Trophoblast cell (in vitro differentiated cells and primary cell): ENCODE measurements around the gene SCMH1.

Experiments used
- DNase-seq, 2 donors: peaks; one replicate each; pipeline ENCODE4 v3.0.0-alpha.2; 2016
- H2AFZ ChIP-seq: 2 replicates; pipeline ENCODE4 v1.6.1; 2013; ENCODE audit warnings: low read length, moderate library complexity, mild to moderate bottlenecking; ENCODE audit not compliant: insufficient read depth, poor library complexity
- H2AK5ac ChIP-seq: 2 replicates; pipeline ENCODE4 v1.6.1; 2013; ENCODE audit warnings: mild to moderate bottlenecking, low read length
- H2BK120ac ChIP-seq: 2 replicates; pipeline ENCODE4 v1.6.1; 2013; ENCODE audit warnings: low read length, mild to moderate bottlenecking, moderate library complexity; ENCODE audit not compliant: insufficient read depth, poor library complexity
- H2BK12ac ChIP-seq: 2 replicates; pipeline ENCODE4 v1.6.1; 2013; ENCODE audit warnings: mild to moderate bottlenecking, low read length, moderate library complexity
- H2BK5ac ChIP-seq: 2 replicates; pipeline ENCODE4 v1.6.1; 2013; ENCODE audit warnings: low read length, low read depth, moderate library complexity, mild to moderate bottlenecking; ENCODE audit not compliant: poor library complexity
- H3K14ac ChIP-seq: 2 replicates; pipeline ENCODE4 v1.6.1; 2013; ENCODE audit warnings: mild to moderate bottlenecking, low read length
- H3K18ac ChIP-seq: 2 replicates; pipeline ENCODE4 v1.6.1; 2013; ENCODE audit warnings: mild to moderate bottlenecking, low read length
- H3K23ac ChIP-seq: 2 replicates; pipeline ENCODE4 v1.6.1; 2013; ENCODE audit warnings: low read length
- H3K27ac ChIP-seq: 2 replicates; pipeline ENCODE4 v1.5.1; 2013; ENCODE audit warnings: low read depth, mild to moderate bottlenecking, inconsistent platforms, low read length, moderate library complexity
- H3K27me3 ChIP-seq: 2 replicates; pipeline ENCODE4 v1.6.1; 2013; ENCODE audit warnings: inconsistent platforms, mild to moderate bottlenecking, low read length, moderate library complexity; ENCODE audit not compliant: insufficient read depth
- H3K36me3 ChIP-seq, 2 experiments: 1 replicate in 1 of 2; 2 replicates in 1 of 2; pipeline ENCODE4 v1.6.1; 2013; ENCODE audit warnings: low read length in 2 of 2, mild to moderate bottlenecking in 2 of 2, moderate library complexity in 1 of 2; ENCODE audit not compliant: insufficient read depth in 2 of 2, control insufficient read depth in 1 of 2
- H3K4ac ChIP-seq: 2 replicates; pipeline ENCODE4 v1.6.1; 2013; ENCODE audit warnings: low read depth, mild to moderate bottlenecking, low read length, moderate library complexity
- H3K4me1 ChIP-seq, 2 experiments: 1 replicate in 1 of 2; 2 replicates in 1 of 2; pipeline ENCODE4 v1.6.1; 2013; ENCODE audit warnings: low read length in 2 of 2, mild to moderate bottlenecking in 2 of 2, moderate library complexity in 1 of 2; ENCODE audit not compliant: insufficient read depth in 2 of 2, control insufficient read depth in 1 of 2
- H3K4me2 ChIP-seq: 2 replicates; pipeline ENCODE4 v1.6.1; 2013; ENCODE audit warnings: inconsistent platforms, mild to moderate bottlenecking, low read length, moderate library complexity
- H3K4me3 ChIP-seq: 2 replicates; pipeline ENCODE4 v1.5.1; 2013; ENCODE audit warnings: mild to moderate bottlenecking, low read depth, low read length, inconsistent platforms
- H3K79me1 ChIP-seq: one replicate; pipeline ENCODE4 v1.6.1; 2013; ENCODE audit warnings: low read length
- H3K79me2 ChIP-seq: 2 replicates; pipeline ENCODE4 v1.6.1; 2013; ENCODE audit warnings: low read length, mild to moderate bottlenecking; ENCODE audit not compliant: control insufficient read depth, insufficient read depth, poor library complexity
- H3K9ac ChIP-seq: 2 replicates; pipeline ENCODE4 v1.6.1; 2013; ENCODE audit warnings: mild to moderate bottlenecking, low read length
- H3K9me3 ChIP-seq: 2 replicates; pipeline ENCODE4 v1.6.1; 2013; ENCODE audit warnings: low read depth, mild to moderate bottlenecking, control low read depth, inconsistent platforms, low read length; ENCODE audit not compliant: insufficient read depth
- H4K12ac ChIP-seq: 2 replicates; pipeline ENCODE4 v1.6.1; 2013; ENCODE audit warnings: low read depth, mild to moderate bottlenecking, low read length, moderate library complexity
- H4K8ac ChIP-seq: 2 replicates; pipeline ENCODE4 v1.6.1; 2013; ENCODE audit warnings: low read depth, mild to moderate bottlenecking, low read length, moderate library complexity
- H4K91ac ChIP-seq: one replicate; pipeline ENCODE4 v1.6.1; 2013; ENCODE audit warnings: low read depth, mild to moderate bottlenecking, low read length, moderate library complexity
- WGBS: extraction: QIAGEN DNeasy Blood & Tissue Kit; methylation state at CpG from one replicate; pipeline ENCODE4 v1.1.7; 2013; ENCODE audit warnings: missing lambda C conversion rate; ENCODE audit not compliant: insufficient read length, insufficient coverage; ENCODE audit errors: extremely low coverage; 5-methylcytosine and 5-hydroxymethylcytosine counted together

Gene SCMH1

GRCh38 chr1:41169066-41169798, 72.9 kb downstream of the SCMH1 start:
- no peak overlapping the region for H3K4me2 ChIP-seq

DNA sequence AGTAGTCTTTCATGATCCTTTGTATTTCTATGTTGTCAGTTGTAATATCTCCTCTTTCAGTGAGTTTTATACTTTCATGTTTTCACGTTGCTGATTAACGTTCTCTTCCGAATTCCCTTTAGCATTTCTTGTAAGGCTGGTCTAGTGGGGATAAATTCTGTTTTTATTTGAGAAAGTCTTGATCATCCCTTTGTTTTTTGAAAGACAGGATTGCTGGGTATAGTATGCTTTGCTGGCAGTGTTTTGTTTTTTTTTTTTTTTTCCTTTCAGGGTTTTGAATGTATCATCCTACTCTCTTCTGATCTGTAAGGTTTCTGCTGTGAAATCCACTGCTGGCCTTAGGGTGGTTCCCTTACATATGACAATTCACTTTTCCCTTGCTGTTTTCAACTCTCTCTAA, 74.4 kb downstream of the SCMH1 start:
- Histone ChIP-seq H3K4me1 (no peaks in the 10 kb centered on the region), H2AK5ac (no peak overlapping the region), H3K9me3 (no peaks in the 10 kb centered on the region), H3K79me1 (no peaks in the 10 kb centered on the region), H2BK120ac (no peak overlapping the region), H3K14ac (no peak overlapping the region), H4K8ac (no peak overlapping the region), H4K12ac (no peak overlapping the region), H3K27me3 (no peaks in the 10 kb centered on the region), H2AFZ (no peak overlapping the region), H3K36me3 (peaks cover 0 to 1% of the 10 kb centered on the region in 2 experiments), H2BK12ac (no peak overlapping the region), H4K91ac (no peak overlapping the region), H3K18ac (no peak overlapping the region), H3K4me2 (no peak overlapping the region), H3K79me2 (no peaks in the 10 kb centered on the region), H3K4ac (no peak overlapping the region), H3K4me3 (no peak overlapping the region), H2BK5ac (no peak overlapping the region), H3K23ac (no peak overlapping the region), H3K9ac (no peak overlapping the region), H3K27ac (no peak overlapping the region)
- no peak for DNase-seq
- WGBS, result no CpG with 5 or more reads among the region's 3 CpGs

More at GRCh38 chr1:41169066-41169798, 72.9 kb downstream of the SCMH1 start:
- Histone ChIP-seq H2BK12ac (no peak overlapping the region), H4K12ac (no peak overlapping the region), H3K4ac (no peak overlapping the region), H3K9me3 (no peaks in the 10 kb centered on the region), H3K79me1 (no peaks in the 10 kb centered on the region), H3K79me2 (no peaks in the 10 kb centered on the region), H3K9ac (no peak overlapping the region), H4K91ac (no peak overlapping the region), H2BK5ac (no peak overlapping the region), H4K8ac (no peak overlapping the region), H3K36me3 (no peaks in the 10 kb centered on the region), H3K23ac (no peak overlapping the region), H2AFZ (no peak overlapping the region), H3K14ac (no peak overlapping the region), H3K4me1 (no peaks in the 10 kb centered on the region), H2BK120ac (no peak overlapping the region), H2AK5ac (no peak overlapping the region), H3K27me3 (no peaks in the 10 kb centered on the region), H3K27ac (no peak overlapping the region), H3K4me3 (no peak overlapping the region), H3K18ac (no peak overlapping the region)
- DNase-seq, result no peak
- no CpG with 5 or more reads among the region's 7 CpGs for WGBS

DNA sequence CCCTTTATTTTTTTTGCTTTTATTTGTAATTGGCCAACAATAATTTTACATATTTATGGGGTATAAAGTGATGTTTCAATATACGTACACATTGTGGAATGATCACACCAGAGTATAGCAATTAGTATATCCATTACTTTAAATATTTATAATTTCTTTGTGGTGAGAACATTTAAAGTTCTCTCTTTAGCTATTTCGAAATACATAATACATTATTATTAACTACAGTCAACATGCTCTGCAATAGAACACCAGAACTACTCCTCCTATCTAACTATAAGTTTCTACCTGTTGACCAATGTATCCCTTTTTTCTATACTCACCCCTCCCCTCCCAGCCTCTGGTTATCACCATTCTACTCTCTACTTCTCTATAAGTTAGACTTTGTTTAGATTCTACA, 77.4 kb downstream of the SCMH1 start:
- no peak overlapping the region for H2BK5ac ChIP-seq
- no peak overlapping the region for H4K8ac ChIP-seq

DNA sequence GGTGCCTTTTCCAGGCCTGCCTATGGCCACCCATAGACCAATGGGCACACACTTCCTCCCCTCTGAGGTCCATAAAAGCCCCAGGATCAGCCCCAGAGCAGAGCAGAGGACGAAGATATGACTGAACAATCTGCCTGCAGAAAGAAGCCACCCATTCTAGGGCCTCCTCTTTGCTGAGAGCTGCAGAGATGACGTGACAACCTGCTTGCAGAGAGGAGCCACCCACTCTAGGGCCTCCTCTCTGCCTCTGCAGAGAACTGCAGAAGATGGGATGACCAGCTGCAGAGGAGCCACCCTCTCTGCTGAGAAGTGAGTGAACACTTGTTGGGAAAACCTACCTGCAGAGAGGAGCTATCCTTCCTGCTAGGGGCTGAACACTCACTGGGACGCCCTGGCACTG, 79.7 kb downstream of the SCMH1 start:
- no peak overlapping the region for H2BK5ac ChIP-seq
- no CpG with 5 or more reads among the region's 3 CpGs for WGBS
- DNase-seq, result no peak
- peaks cover 2 to 6% of the 10 kb centered on the region in 2 experiments for H3K36me3 ChIP-seq
- H2AK5ac ChIP-seq, result no peak overlapping the region
- no peak overlapping the region for H3K4me2 ChIP-seq
- no peak overlapping the region for H2BK12ac ChIP-seq
- no peaks in the 10 kb centered on the region for H3K79me2 ChIP-seq
- no peaks in the 10 kb centered on the region for H3K9me3 ChIP-seq
- no peaks in the 10 kb centered on the region for H3K27me3 ChIP-seq
- no peak overlapping the region for H3K14ac ChIP-seq
- no peak overlapping the region for H2AFZ ChIP-seq
- H3K18ac ChIP-seq, result no peak overlapping the region
- H3K4ac ChIP-seq, result no peak overlapping the region
- H3K23ac ChIP-seq, result peak overlapping the region; percentile 82
- no peak overlapping the region for H4K91ac ChIP-seq
- H4K8ac ChIP-seq, result no peak overlapping the region
- H3K79me1 ChIP-seq, result no peaks in the 10 kb centered on the region
- H3K27ac ChIP-seq, result no peak overlapping the region
- no peak overlapping the region for H3K4me3 ChIP-seq
- H4K12ac ChIP-seq, result no peak overlapping the region
- H3K9ac ChIP-seq, result no peak overlapping the region
- H2BK120ac ChIP-seq, result no peak overlapping the region
- H3K4me1 ChIP-seq, result peaks cover 0 to 2% of the 10 kb centered on the region in 2 experiments

More for the DNA sequence above, 77.4 kb downstream of the SCMH1 start:
- no peaks in the 10 kb centered on the region for H3K4me1 ChIP-seq
- H3K4ac ChIP-seq, result no peak overlapping the region
- no peaks in the 10 kb centered on the region for H3K27me3 ChIP-seq
- H3K4me2 ChIP-seq, result no peak overlapping the region
- H3K14ac ChIP-seq, result no peak overlapping the region
- H2BK120ac ChIP-seq, result no peak overlapping the region
- no peak overlapping the region for H3K23ac ChIP-seq
- no peak overlapping the region for H3K18ac ChIP-seq
- H4K12ac ChIP-seq, result no peak overlapping the region
- no peak overlapping the region for H2AFZ ChIP-seq
- H3K4me3 ChIP-seq, result no peak overlapping the region
- no CpG with 5 or more reads among the region's 2 CpGs for WGBS
- no peaks in the 10 kb centered on the region for H3K79me2 ChIP-seq
- no peak for DNase-seq
- H3K27ac ChIP-seq, result no peak overlapping the region
- H2AK5ac ChIP-seq, result no peak overlapping the region
- no peaks in the 10 kb centered on the region for H3K9me3 ChIP-seq
- peaks cover 2 to 6% of the 10 kb centered on the region in 2 experiments for H3K36me3 ChIP-seq
- no peak overlapping the region for H4K91ac ChIP-seq
- no peak overlapping the region for H2BK12ac ChIP-seq
- no peaks in the 10 kb centered on the region for H3K79me1 ChIP-seq
- no peak overlapping the region for H3K9ac ChIP-seq
